GM12891 (cell line): ENCODE data around the gene CFAP53.

ENCODE experiments used
- POLR2A ChIP-seq: IDR thresholded peaks from 2 replicates; pipeline ENCODE4 v1.6.1; 2011; ENCODE audit warnings: low read depth, low read length, control low read depth
- POLR2AphosphoS5 ChIP-seq: IDR thresholded peaks from 2 replicates; pipeline ENCODE4 v1.6.1; 2011; ENCODE audit warnings: low read depth, low read length, control low read depth
- POU2F2 ChIP-seq: IDR thresholded peaks from 2 replicates; pipeline ENCODE4 v1.6.1; 2011; ENCODE audit warnings: low read depth, mild to moderate bottlenecking, control low read depth, low read length, moderate library complexity
- SPI1 ChIP-seq: IDR thresholded peaks from 2 replicates; pipeline ENCODE4 v1.6.1; 2011; ENCODE audit warnings: low read depth, low read length, control low read depth
- TAF1 ChIP-seq: IDR thresholded peaks from 2 replicates; pipeline ENCODE4 v1.6.1; 2011; ENCODE audit warnings: low read depth, low read length, control low read depth

- peak; percentile 85 for TF ChIP-seq TAF1
- TF ChIP-seq POLR2A = peak; percentile 95
- peak; percentile 97 for TF ChIP-seq POLR2AphosphoS5
- peak; percentile 39 for TF ChIP-seq SPI1
- peak; percentile 82 for TF ChIP-seq POU2F2
Measured at GRCh38 chr18:50281295-50281971, 15.1 kb upstream of the CFAP53 start, which contains the start of gene MBD1.
